Endodermal cell (in vitro differentiated cells): Measurements from ENCODE around the gene DDO. TPM values are rescaled to one million over a fixed set of nuclear protein-coding genes. Genes with fewer than 3 reads are reported as not detected.

Source experiments
- DNase-seq: peaks from one replicate; pipeline ENCODE4 v3.0.0-alpha.2; 2017
- H3K27ac ChIP-seq: 2 replicates; pipeline ENCODE4 v1.5.1; 2013; ENCODE audit warnings: mild to moderate bottlenecking, low read depth, low read length, moderate library complexity
- H3K27me3 ChIP-seq: 2 replicates; pipeline ENCODE4 v1.6.1; 2013; ENCODE audit warnings: mild to moderate bottlenecking, low read length, moderate library complexity; ENCODE audit not compliant: insufficient read depth, control insufficient read depth, poor library complexity, severe bottlenecking
- H3K36me3 ChIP-seq: 2 replicates; pipeline ENCODE4 v1.7.0; 2013; ENCODE audit warnings: mild to moderate bottlenecking, low read length, moderate library complexity; ENCODE audit not compliant: control insufficient read depth, insufficient read depth
- H3K4me1 ChIP-seq: one replicate; pipeline ENCODE4 v1.7.0; 2013; ENCODE audit warnings: low read length; ENCODE audit not compliant: control insufficient read depth, insufficient read depth
- H3K4me3 ChIP-seq: 2 replicates; pipeline ENCODE4 v1.5.1; 2013; ENCODE audit warnings: mild to moderate bottlenecking, low read length, moderate library complexity
- H3K9ac ChIP-seq: 2 replicates; pipeline ENCODE4 v1.6.1; 2013; ENCODE audit warnings: mild to moderate bottlenecking, low read length, moderate library complexity; ENCODE audit not compliant: poor library complexity, severe bottlenecking; ENCODE audit errors: extremely low read depth
- H3K9me3 ChIP-seq: 2 replicates; pipeline ENCODE4 v1.6.1; 2013; ENCODE audit warnings: mild to moderate bottlenecking, low read length, moderate library complexity; ENCODE audit not compliant: control insufficient read depth
- H3K27ac Mint-ChIP-seq: 2 replicates; pipeline ENCODE4 v1.8.0; 2020; ENCODE audit warnings: mixed read lengths
- H3K27me3 Mint-ChIP-seq: 2 replicates; pipeline ENCODE4 v1.8.0; 2021; ENCODE audit warnings: mild to moderate bottlenecking, mixed read lengths; ENCODE audit not compliant: insufficient read depth
- H3K36me3 Mint-ChIP-seq: 2 replicates; pipeline ENCODE4 v1.8.0; 2020; ENCODE audit warnings: low read depth, mixed read lengths
- H3K4me1 Mint-ChIP-seq: 2 replicates; pipeline ENCODE4 v1.8.0; 2020; ENCODE audit warnings: mixed read lengths
- H3K4me3 Mint-ChIP-seq: 2 replicates; pipeline ENCODE4 v1.8.0; 2020; ENCODE audit warnings: mild to moderate bottlenecking, moderate library complexity, mixed read lengths
- H3K9me3 Mint-ChIP-seq: 2 replicates; pipeline ENCODE4 v1.8.0; 2020; ENCODE audit warnings: mild to moderate bottlenecking, mixed read lengths
- WGBS, 2 experiments: methylation state at CpG; one replicate each; pipeline versions ENCODE4 v1.1.5 to v1.1.7; 2013; ENCODE audit warnings: missing lambda C conversion rate in 2 of 2, mixed read lengths in 1 of 2; ENCODE audit not compliant: insufficient coverage in 1 of 2, insufficient read length in 1 of 2; 5-methylcytosine and 5-hydroxymethylcytosine counted together
- total RNA-seq, 2 donors: library from RNA; stranded (reverse); fragmentation: NEBNext Ultra II Directional in 1 of 2; extraction: Animal tissue kit (Norgen Biotek cat#: 25700) in 1 of 2; gene quantifications; 2 replicates in 1 of 2; 3 replicates in 1 of 2; pipeline ENCODE4 v1.2.1, GENCODE V29; 2021
- TF ChIP-seq, protein P1 (sequence below): fragments of 200-600 bp; sonication (generic); conservative IDR thresholded peaks from 2 replicates; pipeline ENCODE4 v1.5.0; 2021; ENCODE audit warnings: antibody characterized with exemption, mild to moderate bottlenecking

DDO gene
- total RNA-seq, 2 donors from 2014 or later = not detected

DNA sequence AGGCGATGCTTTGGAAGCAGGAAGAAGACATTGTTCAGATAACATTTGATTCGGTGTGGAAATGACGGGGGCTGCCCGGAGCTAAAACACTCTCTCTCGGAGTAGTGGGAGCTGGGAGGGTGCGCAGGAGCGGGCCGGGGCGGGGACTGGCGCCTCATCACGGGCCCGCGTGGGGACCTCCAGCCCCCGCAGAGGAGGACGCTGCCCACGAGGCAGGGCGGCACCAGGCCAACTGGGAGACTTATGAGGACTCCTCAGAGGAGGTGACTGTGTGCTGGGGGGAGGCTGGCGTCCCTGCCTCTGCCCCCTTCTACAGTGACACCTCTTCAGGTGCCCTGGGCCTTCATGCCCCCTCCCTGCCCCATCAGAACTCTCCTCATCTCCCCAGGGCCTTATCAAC, 15.2 kb downstream of the DDO start:
- H3K36me3 Mint-ChIP-seq = no peaks in the 10 kb centered on the region
- Histone ChIP-seq H3K36me3 (no peaks in the 10 kb centered on the region), H3K9me3 (no peaks in the 10 kb centered on the region), H3K27ac (no peak overlapping the region), H3K4me3 (no peak overlapping the region), H3K4me1 (no peaks in the 10 kb centered on the region), H3K27me3 (no peaks in the 10 kb centered on the region), H3K9ac (no peak overlapping the region)
- no peak for DNase-seq
- no peaks in the 10 kb centered on the region for H3K4me1 Mint-ChIP-seq
- TF ChIP-seq, protein P1, sequence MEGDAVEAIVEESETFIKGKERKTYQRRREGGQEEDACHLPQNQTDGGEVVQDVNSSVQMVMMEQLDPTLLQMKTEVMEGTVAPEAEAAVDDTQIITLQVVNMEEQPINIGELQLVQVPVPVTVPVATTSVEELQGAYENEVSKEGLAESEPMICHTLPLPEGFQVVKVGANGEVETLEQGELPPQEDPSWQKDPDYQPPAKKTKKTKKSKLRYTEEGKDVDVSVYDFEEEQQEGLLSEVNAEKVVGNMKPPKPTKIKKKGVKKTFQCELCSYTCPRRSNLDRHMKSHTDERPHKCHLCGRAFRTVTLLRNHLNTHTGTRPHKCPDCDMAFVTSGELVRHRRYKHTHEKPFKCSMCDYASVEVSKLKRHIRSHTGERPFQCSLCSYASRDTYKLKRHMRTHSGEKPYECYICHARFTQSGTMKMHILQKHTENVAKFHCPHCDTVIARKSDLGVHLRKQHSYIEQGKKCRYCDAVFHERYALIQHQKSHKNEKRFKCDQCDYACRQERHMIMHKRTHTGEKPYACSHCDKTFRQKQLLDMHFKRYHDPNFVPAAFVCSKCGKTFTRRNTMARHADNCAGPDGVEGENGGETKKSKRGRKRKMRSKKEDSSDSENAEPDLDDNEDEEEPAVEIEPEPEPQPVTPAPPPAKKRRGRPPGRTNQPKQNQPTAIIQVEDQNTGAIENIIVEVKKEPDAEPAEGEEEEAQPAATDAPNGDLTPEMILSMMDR = no peak
- no peaks in the 10 kb centered on the region for H3K9me3 Mint-ChIP-seq
- 93 to 96% methylated on average over 4 to 18 of the region's 18 CpGs for WGBS, 2 experiments
- H3K4me3 Mint-ChIP-seq = no peak overlapping the region
- H3K27me3 Mint-ChIP-seq = no peaks in the 10 kb centered on the region
- H3K27ac Mint-ChIP-seq = no peak overlapping the region

DNA sequence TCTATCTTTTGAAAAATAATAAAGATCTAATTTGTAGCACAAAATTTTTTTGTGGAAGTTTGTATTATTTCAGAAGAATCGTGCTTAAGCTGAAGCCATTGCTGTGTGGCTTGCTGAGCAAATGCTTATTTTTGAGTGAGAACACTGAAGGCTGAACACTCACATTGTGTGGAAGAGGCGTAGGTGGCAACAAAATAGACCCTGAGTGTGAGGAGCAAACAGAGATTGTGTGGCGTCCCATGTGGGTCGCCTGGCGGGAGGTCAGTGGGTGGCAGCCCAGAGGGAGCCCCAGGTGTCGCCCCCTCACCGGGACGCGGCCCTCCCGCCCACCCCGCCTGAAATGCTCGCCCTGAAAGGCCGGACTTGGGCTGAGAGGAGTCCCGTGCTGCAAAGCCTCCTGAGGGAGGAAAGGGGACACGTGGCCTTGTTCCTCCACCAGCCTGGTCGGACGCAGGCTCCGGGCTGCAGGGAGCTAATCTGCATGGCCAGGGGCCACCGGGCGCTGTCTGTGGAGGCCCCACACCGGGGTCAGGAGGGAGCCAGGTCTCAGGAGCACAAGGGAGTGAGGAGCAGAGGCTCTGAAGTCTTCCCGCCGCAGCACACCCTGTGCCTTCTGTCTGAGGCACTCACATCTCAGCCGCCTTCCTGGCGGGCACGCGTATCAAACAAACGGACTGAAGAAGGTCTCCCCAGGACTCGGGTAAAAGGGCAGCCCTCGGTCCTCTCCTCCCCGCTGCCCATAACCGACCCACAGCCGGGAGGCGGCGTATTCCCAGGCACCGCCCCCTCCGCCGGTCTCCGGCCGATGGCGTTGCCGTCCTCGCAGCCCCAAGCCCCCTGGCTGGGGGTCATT, 15.9 kb downstream of the DDO start:
- Histone ChIP-seq H3K4me3 (no peak overlapping the region), H3K9ac (no peak overlapping the region), H3K4me1 (no peaks in the 10 kb centered on the region), H3K9me3 (no peaks in the 10 kb centered on the region), H3K27ac (no peak overlapping the region), H3K36me3 (no peaks in the 10 kb centered on the region), H3K27me3 (no peaks in the 10 kb centered on the region)
- no peak for DNase-seq
- WGBS, 2 experiments = 93 to 95% methylated on average over 22 to 43 of the region's 43 CpGs
- Mint-ChIP-seq H3K9me3 (no peaks in the 10 kb centered on the region), H3K4me3 (no peak overlapping the region), H3K27me3 (no peaks in the 10 kb centered on the region), H3K36me3 (no peaks in the 10 kb centered on the region), H3K27ac (no peak overlapping the region), H3K4me1 (no peaks in the 10 kb centered on the region)
- TF ChIP-seq, protein P1 = no peak

DNA sequence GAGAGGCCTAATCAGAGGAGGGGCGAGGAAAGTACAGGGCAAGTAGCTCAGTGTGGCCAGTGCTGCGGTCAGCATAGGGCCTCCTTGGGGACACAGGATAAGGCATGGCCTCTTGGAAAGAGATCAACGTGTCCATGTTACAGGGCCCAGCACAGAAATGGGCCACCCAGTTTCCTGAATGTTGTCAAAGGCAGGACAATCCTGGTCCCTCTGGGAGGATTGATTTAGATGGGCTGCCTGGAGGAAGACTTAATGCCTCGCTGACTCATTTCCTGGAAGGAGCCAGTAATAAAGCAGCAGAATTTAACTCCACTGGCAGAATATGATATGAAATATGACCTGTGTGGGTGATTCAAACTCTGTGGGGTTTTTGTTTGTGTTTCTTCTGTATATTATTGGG, 16.6 kb downstream of the DDO start:
- WGBS, 2 experiments = 96 to 100% methylated on average over 1 to 4 of the region's 4 CpGs
- H3K4me3 Mint-ChIP-seq = no peak overlapping the region
- Histone ChIP-seq H3K4me3 (no peak overlapping the region), H3K27me3 (no peaks in the 10 kb centered on the region), H3K27ac (no peak overlapping the region), H3K4me1 (no peaks in the 10 kb centered on the region), H3K9me3 (no peaks in the 10 kb centered on the region), H3K36me3 (no peaks in the 10 kb centered on the region), H3K9ac (no peak overlapping the region)
- H3K27ac Mint-ChIP-seq = no peak overlapping the region
- no peaks in the 10 kb centered on the region for H3K27me3 Mint-ChIP-seq
- no peaks in the 10 kb centered on the region for H3K9me3 Mint-ChIP-seq
- H3K36me3 Mint-ChIP-seq = no peaks in the 10 kb centered on the region
- no peak for DNase-seq
- no peaks in the 10 kb centered on the region for H3K4me1 Mint-ChIP-seq
- TF ChIP-seq, protein P1 = no peak
